Gastrocnemius medialis (tissue), 4 donors: ENCODE measurements around the gene FAM234A. TPM values are rescaled to one million over a fixed set of nuclear protein-coding genes. Genes with fewer than 3 reads are reported as not detected.
"Not testable (repeated sequence)": the region's sequence is repeated elsewhere in the genome, so short reads cannot be mapped to it uniquely, and the experiment has no call there.

Source experiments
- ATAC-seq, 2 donors: fragments of 150-250 bp; one replicate each; pipeline ENCODE4 v1.9.1; 2016
- DNase-seq, 2 donors: peaks; one replicate each; pipeline ENCODE4 v3.0.0-alpha.2; 2019
- H3K27ac ChIP-seq, 4 donors: fragments of 200-600 bp; sonication (generic); 1 replicate in 1 of 4; 2 replicates in 3 of 4; pipeline ENCODE4 v1.5.1; 2016 to 2018; ENCODE audit warnings: mild to moderate bottlenecking in 2 of 4, moderate library complexity in 1 of 4
- H3K27me3 ChIP-seq, 3 donors: fragments of 200-600 bp; sonication (generic) in 2 of 3; 1 replicate in 1 of 3; 2 replicates in 2 of 3; pipeline versions ENCODE4 v1.5.1 to v1.6.0; 2016 to 2019; ENCODE audit warnings: mild to moderate bottlenecking in 1 of 3, moderate library complexity in 1 of 3
- H3K36me3 ChIP-seq, 2 donors: fragments of 200-600 bp; sonication (generic) in 1 of 2; one replicate each; pipeline ENCODE4 v1.5.1; 2017 to 2018
- H3K4me1 ChIP-seq, 2 donors: fragments of 200-600 bp; sonication (generic) in 1 of 2; one replicate each; pipeline ENCODE4 v1.5.1; 2016 to 2017; ENCODE audit warnings: mild to moderate bottlenecking in 2 of 2
- H3K4me3 ChIP-seq, 4 donors: fragments of 200-600 bp; sonication (generic) in 3 of 4; 1 replicate in 1 of 4; 2 replicates in 3 of 4; pipeline ENCODE4 v1.5.1; 2016 to 2019; ENCODE audit warnings: mild to moderate bottlenecking in 2 of 4
- H3K9me3 ChIP-seq, 3 donors: fragments of 200-600 bp; sonication (generic) in 2 of 3; 1 replicate in 1 of 3; 2 replicates in 2 of 3; pipeline ENCODE4 v1.5.1; 2016 to 2019
- CTCF ChIP-seq, 5 experiments: fragments of 450-650 bp in 3 of 5; fragments of 200-600 bp in 2 of 5; sonication (generic) in 2 of 5; IDR thresholded peaks in 4 of 5; conservative IDR thresholded peaks in 1 of 5; 1 replicate in 4 of 5; 2 replicates in 1 of 5; pipeline ENCODE4 v1.5.1; 2016 to 2019; ENCODE audit warnings: antibody characterized with exemption in 5 of 5, mild to moderate bottlenecking in 3 of 5, moderate library complexity in 3 of 5
- POLR2A ChIP-seq, 2 donors: fragments of 450-650 bp; IDR thresholded peaks; one replicate each; pipeline ENCODE4 v1.6.1; 2017; ENCODE audit warnings: antibody characterized with exemption in 2 of 2, mild to moderate bottlenecking in 2 of 2, moderate library complexity in 2 of 2
- in situ Hi-C, 4 donors: fragments of 200-750 bp; cut with MboI; loops; one replicate each; pipeline versions ENCODE4 v1.15.0 to v1.8.0; 2017; ENCODE audit warnings: low sequenced_read_pairs in 4 of 4
- intact Hi-C: fragments of 100-400 bp; cut with DNase I; formaldehyde crosslinking; loops from one replicate; pipeline ENCODE4 v1.15.1; 2023; ENCODE audit warnings: low total_unique reads
- total RNA-seq, 4 donors: library from RNA; depleted of rRNA; stranded (reverse); fragments of >200 nt; gene quantifications; one replicate each; pipeline versions ENCODE4 v1.1.0 to v1.2.3, GENCODE V29; 2016

The FAM234A gene
- total RNA-seq, 4 donors from 2014 or later: 85.2 to 288 (median 251) TPM

- no peak for TF ChIP-seq POLR2A (IDR thresholded peaks at IDR 0.05)
- TF ChIP-seq CTCF (IDR thresholded peaks at IDR 0.05 in 4 of 5, conservative IDR thresholded peaks at IDR 0.05 in 1 of 5): no peak
- H3K9me3 ChIP-seq: no peaks in the 10 kb centered on the region
- H3K4me3 ChIP-seq: no peak overlapping the region
- peaks cover 0 to 4% of the 10 kb centered on the region in 2 donors for H3K4me1 ChIP-seq
- no peak for ATAC-seq
- in situ Hi-C loops (no loop called here), intact Hi-C loops (no loop called here)
- no peak overlapping the region for H3K27ac ChIP-seq
- DNase-seq: no peak
- peaks cover 0 to 55% of the 10 kb centered on the region in 2 donors for H3K36me3 ChIP-seq
- no peaks in the 10 kb centered on the region for H3K27me3 ChIP-seq
Measured at GRCh38 chr16:264440-264951, 29.9 kb downstream of the FAM234A start.

- no peak for TF ChIP-seq POLR2A (IDR thresholded peaks at IDR 0.05)
- TF ChIP-seq CTCF (IDR thresholded peaks at IDR 0.05 in 4 of 5, conservative IDR thresholded peaks at IDR 0.05 in 1 of 5): no peak
- Histone ChIP-seq H3K9me3 (no peaks in the 10 kb centered on the region), H3K4me3 (no peak overlapping the region), H3K4me1 (peaks cover 0 to 4% of the 10 kb centered on the region in 2 donors), H3K27me3 (no peaks in the 10 kb centered on the region), H3K36me3 (peaks cover 0 to 49% of the 10 kb centered on the region in 2 donors), H3K27ac (no peak overlapping the region)
- DNase-seq: no peak
- no peak for ATAC-seq
- in situ Hi-C loops (no loop called here), intact Hi-C loops (no loop called here)
Measured at GRCh38 chr16:265002-265529, 30.4 kb downstream of the FAM234A start.

- Histone ChIP-seq H3K4me1 (peaks cover 0 to 4% of the 10 kb centered on the region in 2 donors), H3K27ac (peak overlapping the region in 2 of 4 donors; percentile 26 to 48), H3K9me3 (no peaks in the 10 kb centered on the region), H3K4me3 (no peak overlapping the region), H3K36me3 (peaks cover 0 to 43% of the 10 kb centered on the region in 2 donors), H3K27me3 (no peaks in the 10 kb centered on the region)
- DNase-seq (no peak), ATAC-seq (peak; percentile 44 to 45)
- intact Hi-C loops: no loop called here
- TF ChIP-seq POLR2A (IDR thresholded peaks at IDR 0.05) (no peak), CTCF (IDR thresholded peaks at IDR 0.05 in 4 of 5, conservative IDR thresholded peaks at IDR 0.05 in 1 of 5) (no peak)
- in situ Hi-C loops: no loop called here
Measured at GRCh38 chr16:265711-266110, 31.1 kb downstream of the FAM234A start.

- in situ Hi-C loops: no loop called here
- H3K27me3 ChIP-seq: no peaks in the 10 kb centered on the region
- H3K4me1 ChIP-seq: peaks cover 0 to 4% of the 10 kb centered on the region in 2 donors
- no peak for DNase-seq
- TF ChIP-seq POLR2A (IDR thresholded peaks at IDR 0.05) (no peak), CTCF (IDR thresholded peaks at IDR 0.05 in 4 of 5, conservative IDR thresholded peaks at IDR 0.05 in 1 of 5) (no peak)
- no peaks in the 10 kb centered on the region for H3K9me3 ChIP-seq
- peaks cover 0 to 35% of the 10 kb centered on the region in 2 donors for H3K36me3 ChIP-seq
- no peak for ATAC-seq
- intact Hi-C loops: no loop called here
- no peak overlapping the region for H3K4me3 ChIP-seq
- H3K27ac ChIP-seq: no peak overlapping the region
Measured at GRCh38 chr16:266258-267164, 31.9 kb downstream of the FAM234A start.

GRCh38 chr16:267562-267961 is 32.9 kb downstream of the FAM234A start:
- H3K9me3 ChIP-seq, H3K4me1 ChIP-seq, H3K27ac ChIP-seq, in situ Hi-C loops, intact Hi-C loops, DNase-seq, H3K27me3 ChIP-seq, ATAC-seq, H3K4me3 ChIP-seq: not testable (repeated sequence)
- peaks cover 0 to 24% of the 10 kb centered on the region in 2 donors for H3K36me3 ChIP-seq
